ENCODE results near the gene CD27.
"Not testable (repeated sequence)": the region's sequence is repeated elsewhere in the genome, so short reads cannot be mapped to it uniquely, and the experiment has no call there.

CD27 gene

GRCh38 chr12:6461401-6462233, 16.9 kb downstream of the CD27 start:
- DNase-seq (ENCODE audit: low read depth) = peak; percentile 73

- DNase-seq (ENCODE audit: low read depth) = no peak
Observed at GRCh38 chr12:6462234-6462995, 17.7 kb downstream of the CD27 start.

- no peak for DNase-seq (ENCODE audit: low read depth)
Observed at GRCh38 chr12:6463216-6463615, 18.5 kb downstream of the CD27 start.

GRCh38 chr12:6463858-6464257, 19.1 kb downstream of the CD27 start:
- DNase-seq (ENCODE audit: low read depth) = no peak

GRCh38 chr12:6464531-6464930, 19.8 kb downstream of the CD27 start:
- no peak for DNase-seq (ENCODE audit: low read depth)

GRCh38 chr12:6465467-6466183, 20.9 kb downstream of the CD27 start:
- peak; percentile 82 for DNase-seq (ENCODE audit: low read depth)

- no peak for DNase-seq (ENCODE audit: low read depth)
Observed at GRCh38 chr12:6466184-6466573, 21.4 kb downstream of the CD27 start.

- not testable (repeated sequence) for DNase-seq (ENCODE audit: low read depth)
Observed at GRCh38 chr12:6466751-6467150, 22.0 kb downstream of the CD27 start.

GRCh38 chr12:6467571-6468282, 23.0 kb downstream of the CD27 start:
- not testable (repeated sequence) for DNase-seq (ENCODE audit: low read depth)

GRCh38 chr12:6468283-6468575, 23.5 kb downstream of the CD27 start:
- peak; percentile 35 for DNase-seq (ENCODE audit: low read depth)

- DNase-seq (ENCODE audit: low read depth) = no peak
Observed at GRCh38 chr12:6469092-6469491, 24.3 kb downstream of the CD27 start.

GRCh38 chr12:6469609-6470374, 25.0 kb downstream of the CD27 start:
- no peak for DNase-seq (ENCODE audit: low read depth)

- peak; percentile 98 for DNase-seq (ENCODE audit: low read depth)
Observed at GRCh38 chr12:6470375-6471163, 25.8 kb downstream of the CD27 start, which contains the start of gene VAMP1. TSS of gene VAMP1 (minus strand) at chr12:6470677. CDS start at chr12:6470531, 146 bp downstream.

GRCh38 chr12:6471989-6472360, 27.2 kb downstream of the CD27 start:
- DNase-seq (ENCODE audit: low read depth) = peak; percentile 63

GRCh38 chr12:6472491-6472890, 27.7 kb downstream of the CD27 start:
- DNase-seq (ENCODE audit: low read depth) = no peak

GRCh38 chr12:6475233-6475975, 30.6 kb downstream of the CD27 start:
- not testable (repeated sequence) for DNase-seq (ENCODE audit: low read depth)

GRCh38 chr12:6476489-6476888, 31.7 kb downstream of the CD27 start:
- DNase-seq (ENCODE audit: low read depth) = peak; percentile 52

- DNase-seq (ENCODE audit: low read depth) = not testable (repeated sequence)
Observed at GRCh38 chr12:6477601-6478377, 33.0 kb downstream of the CD27 start.

GRCh38 chr12:6478416-6478815, 33.7 kb downstream of the CD27 start:
- DNase-seq (ENCODE audit: low read depth) = peak; percentile 50
